KMS-11 (cell line): ENCODE measurements around the gene PHF20.

Experiments
- H2AFZ ChIP-seq: fragments of 200-600 bp; sonication (generic); 2 replicates; pipeline ENCODE4 v1.6.1; 2016; ENCODE audit warnings: antibody characterized with exemption, mixed run types, low read depth
- H3K27ac ChIP-seq: fragments of 200-600 bp; sonication (generic); 2 replicates; pipeline ENCODE4 v1.6.1; 2016; ENCODE audit warnings: mild to moderate bottlenecking, mixed run types
- H3K27me3 ChIP-seq: fragments of 200-600 bp; sonication (generic); 2 replicates; pipeline ENCODE4 v1.6.1; 2017; ENCODE audit warnings: mild to moderate bottlenecking, low read depth, mixed run types, moderate library complexity; ENCODE audit not compliant: insufficient read depth
- H3K36me3 ChIP-seq: fragments of 200-600 bp; sonication (generic); 2 replicates; pipeline ENCODE4 v1.6.1; 2017; ENCODE audit warnings: mild to moderate bottlenecking, mixed run types; ENCODE audit not compliant: insufficient read depth
- H3K4me1 ChIP-seq: fragments of 200-600 bp; sonication (generic); 2 replicates; pipeline ENCODE4 v1.6.1; 2016; ENCODE audit warnings: mild to moderate bottlenecking, low read depth, mixed run types; ENCODE audit not compliant: poor library complexity, severe bottlenecking
- H3K4me2 ChIP-seq: fragments of 200-600 bp; sonication (generic); 2 replicates; pipeline ENCODE4 v1.7.0; 2016; ENCODE audit warnings: mild to moderate bottlenecking, mixed run types
- H3K4me3 ChIP-seq: fragments of 200-600 bp; sonication (generic); IDR thresholded peaks from 2 replicates; pipeline ENCODE4 v1.6.1; 2017; ENCODE audit warnings: low read depth, low read length, mixed read lengths; ENCODE audit not compliant: insufficient read depth
- H3K79me2 ChIP-seq: fragments of 200-600 bp; sonication (generic); 2 replicates; pipeline ENCODE4 v1.6.1; 2016; ENCODE audit warnings: low read depth, mixed run types; ENCODE audit not compliant: insufficient read depth
- H3K9ac ChIP-seq: fragments of 200-600 bp; sonication (generic); 2 replicates; pipeline ENCODE4 v1.6.1; 2016; ENCODE audit warnings: mild to moderate bottlenecking, mixed run types
- H4K20me1 ChIP-seq: fragments of 200-600 bp; sonication (generic); 2 replicates; pipeline ENCODE4 v1.6.1; 2016; ENCODE audit warnings: mild to moderate bottlenecking, mixed run types; ENCODE audit not compliant: insufficient read depth
- TF ChIP-seq, protein P1 (sequence below): fragments of 200-600 bp; sonication (generic); conservative IDR thresholded peaks from 2 replicates; pipeline ENCODE4 v1.6.1; 2017; ENCODE audit warnings: low read depth, mild to moderate bottlenecking, antibody characterized with exemption, low read length, moderate library complexity, mixed read lengths

The PHF20 gene

GRCh38 chr20:35726842-35727711, 44.7 kb upstream of the PHF20 start:
- H3K9ac ChIP-seq, result no peak overlapping the region
- no peak overlapping the region for H3K4me3 ChIP-seq
- TF ChIP-seq, protein P1, sequence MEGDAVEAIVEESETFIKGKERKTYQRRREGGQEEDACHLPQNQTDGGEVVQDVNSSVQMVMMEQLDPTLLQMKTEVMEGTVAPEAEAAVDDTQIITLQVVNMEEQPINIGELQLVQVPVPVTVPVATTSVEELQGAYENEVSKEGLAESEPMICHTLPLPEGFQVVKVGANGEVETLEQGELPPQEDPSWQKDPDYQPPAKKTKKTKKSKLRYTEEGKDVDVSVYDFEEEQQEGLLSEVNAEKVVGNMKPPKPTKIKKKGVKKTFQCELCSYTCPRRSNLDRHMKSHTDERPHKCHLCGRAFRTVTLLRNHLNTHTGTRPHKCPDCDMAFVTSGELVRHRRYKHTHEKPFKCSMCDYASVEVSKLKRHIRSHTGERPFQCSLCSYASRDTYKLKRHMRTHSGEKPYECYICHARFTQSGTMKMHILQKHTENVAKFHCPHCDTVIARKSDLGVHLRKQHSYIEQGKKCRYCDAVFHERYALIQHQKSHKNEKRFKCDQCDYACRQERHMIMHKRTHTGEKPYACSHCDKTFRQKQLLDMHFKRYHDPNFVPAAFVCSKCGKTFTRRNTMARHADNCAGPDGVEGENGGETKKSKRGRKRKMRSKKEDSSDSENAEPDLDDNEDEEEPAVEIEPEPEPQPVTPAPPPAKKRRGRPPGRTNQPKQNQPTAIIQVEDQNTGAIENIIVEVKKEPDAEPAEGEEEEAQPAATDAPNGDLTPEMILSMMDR, result no peak
- H2AFZ ChIP-seq, result no peak overlapping the region
- no peak overlapping the region; the same call in 1 of the 2 replicates for H3K27ac ChIP-seq
- peaks cover 81% of the 10 kb centered on the region for H3K36me3 ChIP-seq
- peaks cover 97% of the 10 kb centered on the region for H3K79me2 ChIP-seq
- H4K20me1 ChIP-seq, result peaks cover 64% of the 10 kb centered on the region
- H3K4me1 ChIP-seq, result peaks cover 36% of the 10 kb centered on the region
- H3K4me2 ChIP-seq, result no peak overlapping the region
- H3K27me3 ChIP-seq, result no peaks in the 10 kb centered on the region; the same call in 1 of the 2 replicates

DNA sequence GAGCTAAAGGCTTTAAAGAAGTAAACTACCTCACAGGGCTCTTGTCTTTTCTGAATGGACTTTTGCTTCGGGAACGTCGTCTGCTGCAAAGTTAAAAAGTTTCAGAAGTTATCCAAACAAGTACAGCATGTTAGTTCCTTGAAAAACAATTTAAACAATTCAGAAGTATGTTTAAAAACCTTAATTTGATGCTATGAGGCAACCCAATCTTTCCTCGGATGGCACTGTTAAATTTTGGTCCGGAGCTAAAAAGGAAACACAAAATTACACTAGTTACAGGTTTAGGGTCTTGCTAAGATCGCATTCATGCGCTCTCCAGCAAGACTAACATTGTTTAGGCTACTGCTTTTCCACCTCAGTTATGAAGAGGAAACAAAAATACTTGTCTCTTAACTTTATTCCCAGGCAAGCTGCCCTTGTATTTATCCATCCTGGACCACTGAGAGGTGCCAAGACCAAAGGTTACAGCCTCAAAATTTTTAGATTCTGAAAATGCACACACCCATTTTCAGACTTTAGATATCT, 42.5 kb upstream of the PHF20 start:
- Histone ChIP-seq H3K36me3 (peaks cover 82% of the 10 kb centered on the region), H3K4me2 (no peak overlapping the region), H3K79me2 (peaks cover 99% of the 10 kb centered on the region), H3K9ac (no peak overlapping the region), H3K4me1 (peaks cover 53% of the 10 kb centered on the region), H3K27me3 (no peaks in the 10 kb centered on the region; the same call in 1 of the 2 replicates), H3K27ac (no peak overlapping the region), H3K4me3 (no peak overlapping the region), H2AFZ (no peak overlapping the region), H4K20me1 (peaks cover 71% of the 10 kb centered on the region)
- TF ChIP-seq, protein P1, result no peak

DNA sequence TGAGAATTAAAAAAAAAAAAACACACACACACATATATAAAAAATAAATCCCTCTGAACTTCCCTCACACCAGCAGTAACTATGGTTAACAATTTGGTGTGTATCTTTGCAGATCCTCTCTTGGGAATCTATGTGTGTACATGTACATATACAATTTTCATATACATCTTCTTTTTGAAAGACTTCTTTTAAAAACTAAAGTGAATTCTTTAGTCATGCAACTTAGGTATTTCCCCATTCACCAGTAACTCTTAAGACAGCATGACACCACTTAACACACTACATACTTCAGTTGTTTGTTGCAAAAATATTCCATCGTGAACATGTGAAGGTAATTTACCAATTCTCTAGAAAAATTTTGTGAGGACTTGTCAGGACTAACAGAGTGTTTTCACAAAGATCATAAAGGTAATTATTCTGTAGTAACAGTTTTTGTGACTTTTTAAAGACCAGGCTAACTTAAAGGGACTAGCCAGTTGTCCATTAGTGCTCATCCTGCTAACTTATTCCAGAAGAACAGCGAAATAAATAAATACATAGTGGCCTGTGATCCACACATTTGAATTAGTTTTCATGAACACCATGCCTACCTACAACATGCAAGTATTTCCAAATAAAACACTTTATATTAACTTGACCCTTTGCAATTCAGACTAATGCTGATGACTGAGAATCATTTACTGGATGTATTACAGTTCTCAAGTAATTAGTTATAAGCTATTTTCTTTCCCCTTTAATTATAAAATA, 41.8 kb upstream of the PHF20 start:
- Histone ChIP-seq H3K36me3 (peaks cover 87% of the 10 kb centered on the region), H3K27ac (no peak overlapping the region), H3K79me2 (peaks cover 99% of the 10 kb centered on the region), H4K20me1 (peaks cover 75% of the 10 kb centered on the region), H2AFZ (no peak overlapping the region), H3K4me1 (peaks cover 60% of the 10 kb centered on the region), H3K4me3 (no peak overlapping the region), H3K27me3 (no peaks in the 10 kb centered on the region; the same call in 1 of the 2 replicates), H3K9ac (no peak overlapping the region), H3K4me2 (no peak overlapping the region)
- TF ChIP-seq, protein P1, result no peak

DNA sequence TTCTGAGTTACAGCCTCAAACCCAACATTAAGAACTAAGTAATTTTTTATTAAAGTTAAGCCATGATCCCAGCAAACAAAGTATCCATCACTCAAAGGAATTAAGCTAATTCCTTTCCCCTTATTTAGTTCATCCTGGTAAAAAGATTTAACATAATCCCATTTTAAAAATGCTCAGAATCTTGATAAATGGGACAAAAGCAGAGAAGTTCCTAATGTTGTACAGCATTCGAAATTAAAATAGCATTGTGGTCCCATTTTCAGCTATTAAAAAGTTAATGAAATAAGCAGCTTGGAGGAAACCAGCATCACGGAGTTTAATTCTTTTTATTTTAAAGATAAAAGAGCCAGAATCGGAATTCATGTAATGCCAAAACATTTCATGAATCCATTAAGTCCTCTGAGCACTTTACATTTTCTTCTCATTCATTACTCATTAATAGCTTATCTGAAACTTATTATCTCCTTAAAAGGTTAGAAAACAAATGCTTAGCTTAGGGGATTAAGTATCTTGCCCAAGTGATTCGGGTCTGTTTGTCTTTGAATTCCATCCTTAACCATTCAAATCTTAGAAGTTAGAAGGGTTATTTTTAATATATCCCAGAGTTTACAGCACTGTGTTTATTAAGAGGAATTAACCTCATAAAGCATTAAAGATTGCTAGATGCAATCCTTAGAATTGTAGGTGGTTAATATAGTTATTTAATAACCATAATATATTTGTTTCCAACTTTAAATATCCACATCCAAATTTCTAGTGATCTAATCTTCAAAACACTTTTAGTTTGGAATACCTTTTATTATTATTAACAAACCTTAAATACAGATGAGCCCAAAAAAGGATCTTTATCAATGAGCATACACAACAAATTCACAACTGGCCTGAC, 41.0 kb upstream of the PHF20 start:
- Histone ChIP-seq H3K79me2 (peaks cover 99% of the 10 kb centered on the region), H3K4me2 (no peak overlapping the region), H4K20me1 (peaks cover 75% of the 10 kb centered on the region), H3K27ac (no peak overlapping the region; the same call in 1 of the 2 replicates), H2AFZ (no peak overlapping the region), H3K9ac (no peak overlapping the region), H3K36me3 (peaks cover 93% of the 10 kb centered on the region), H3K27me3 (no peaks in the 10 kb centered on the region; the same call in 1 of the 2 replicates), H3K4me3 (no peak overlapping the region), H3K4me1 (peaks cover 60% of the 10 kb centered on the region)
- TF ChIP-seq, protein P1, result no peak
